HepG2 (cell line): ENCODE measurements around the gene CCDC88C. TPM values are rescaled to one million over a fixed set of nuclear protein-coding genes. Genes with fewer than 3 reads are reported as not detected.

Experiments used
- ATAC-seq: fragments of 200-7000 bp; cut with Tn5 transposase; 3 replicates; pipeline ENCODE4 v1.9.1; 2020; ENCODE audit warnings: mild to moderate bottlenecking, moderate library complexity
- BruUV-seq: library from RNA; stranded (reverse); fragments of 400-500 nt; replicated peaks from 2 replicates; lab custom pipeline; 2021; lab: Mats Ljungman, UMichigan
- CTCF ChIA-PET: fragments of 300-600 bp; formaldehyde crosslinking; extraction: SDS; loops from one replicate; lab custom pipeline; 2021; ENCODE audit warnings: low total read pairs, inconsistent platforms, low intra/inter-chr PET ratio; lab: Yijun Ruan, JAX
- POLR2A ChIA-PET: fragments of 350-600 bp; sonication (Branson Sonifier 250); formaldehyde crosslinking; loops from one replicate; lab custom pipeline; 2020; ENCODE audit warnings: antibody characterized with exemption, inconsistent platforms; lab: Yijun Ruan, JAX
- DNase-seq: peaks from one replicate; pipeline ENCODE4 v3.0.0-alpha.2; 2015; ENCODE audit warnings: low spot score
- FAIRE-seq: peaks from 3 replicates; lab custom pipeline; 2011; peaks lifted over from hg19 to GRCh38; lab: Jason Lieb, UNC
- H2AFZ ChIP-seq: one replicate; pipeline ENCODE4 v1.6.1; 2011; ENCODE audit warnings: low read length, inconsistent platforms
- H3K27ac ChIP-seq: fragments of 300-600 bp; 3 replicates; pipeline ENCODE4 v1.8.0; 2011; ENCODE audit warnings: mixed run types, mild to moderate bottlenecking, mixed read lengths, low read length, inconsistent platforms; ENCODE audit not compliant: insufficient read depth; ENCODE audit errors: extremely low read length
- H3K27me3 ChIP-seq, 2 experiments: fragments of 200-600 bp in 1 of 2; 2 replicates in 1 of 2; 3 replicates in 1 of 2; pipeline versions ENCODE4 v1.6.0 to v1.8.0; 2011; ENCODE audit warnings: low read length in 2 of 2, mild to moderate bottlenecking in 2 of 2, moderate library complexity in 2 of 2, inconsistent platforms in 1 of 2; ENCODE audit not compliant: insufficient read depth in 2 of 2, control insufficient read depth in 1 of 2
- H3K36me3 ChIP-seq, 2 experiments: fragments of 200-600 bp in 1 of 2; replicated peaks in 1 of 2; 2 replicates in 1 of 2; 3 replicates in 1 of 2; pipeline versions ENCODE4 v1.5.1 to v1.8.0; 2011; ENCODE audit warnings: low read length in 2 of 2, inconsistent platforms in 1 of 2; ENCODE audit not compliant: insufficient read depth in 2 of 2, control insufficient read depth in 1 of 2
- H3K4me1 ChIP-seq: 2 replicates; pipeline ENCODE4 v1.5.1; 2012; ENCODE audit warnings: low read length, inconsistent platforms; ENCODE audit not compliant: insufficient read depth
- H3K4me2 ChIP-seq: 2 replicates; pipeline ENCODE4 v1.6.0; 2011; ENCODE audit warnings: low read depth, low read length, inconsistent platforms
- H3K4me3 ChIP-seq, 3 experiments: fragments of 200-600 bp in 1 of 3; sonication (generic), shearing (Covaris generic) in 1 of 3; replicated peaks in 1 of 3; 2 replicates each; pipeline ENCODE4 v1.5.1; 2011 to 2016; ENCODE audit warnings: low read length in 3 of 3, inconsistent platforms in 2 of 3, low read depth in 2 of 3, mild to moderate bottlenecking in 2 of 3, control low read depth in 1 of 3, mixed read lengths in 1 of 3; ENCODE audit not compliant: insufficient read depth in 1 of 3
- H3K79me2 ChIP-seq: one replicate; pipeline ENCODE4 v1.6.1; 2011; ENCODE audit warnings: low read length, inconsistent platforms; ENCODE audit not compliant: insufficient read depth
- H3K9ac ChIP-seq: 2 replicates; pipeline ENCODE4 v1.6.0; 2011; ENCODE audit warnings: mild to moderate bottlenecking, low read depth, low read length, inconsistent platforms; ENCODE audit not compliant: insufficient read depth
- H3K9me3 ChIP-seq: 2 replicates; pipeline ENCODE4 v1.5.1; 2012; ENCODE audit warnings: mild to moderate bottlenecking, low read length
- H4K20me1 ChIP-seq: 2 replicates; pipeline ENCODE4 v1.6.0; 2011; ENCODE audit warnings: inconsistent platforms, mild to moderate bottlenecking, low read length, moderate library complexity; ENCODE audit not compliant: insufficient read depth
- ELK4 ChIP-seq: sonication (generic); formaldehyde crosslinking; IDR thresholded peaks from 2 replicates; pipeline ENCODE4 v1.9.0; 2021; ENCODE audit warnings: missing genetic modification reagents, borderline replicate concordance
- GZF1 ChIP-seq: sonication (generic); formaldehyde crosslinking; IDR thresholded peaks from 2 replicates; pipeline ENCODE4 v1.5.1; 2020; ENCODE audit warnings: mild to moderate bottlenecking, missing genetic modification reagents
- HNRNPK ChIP-seq: fragments of 200-400 bp; formaldehyde crosslinking; IDR thresholded peaks from 2 replicates; pipeline ENCODE4 v1.6.1; 2018; ENCODE audit warnings: low read length, low read depth, moderate library complexity, mild to moderate bottlenecking; ENCODE audit not compliant: poor library complexity, severe bottlenecking
- JUNB ChIP-seq: sonication (generic); formaldehyde crosslinking; IDR thresholded peaks from 2 replicates; pipeline ENCODE4 v1.8.0; 2022; ENCODE audit warnings: missing genetic modification reagents, mild to moderate bottlenecking, borderline replicate concordance
- KDM3A ChIP-seq: IDR thresholded peaks from 2 replicates; pipeline ENCODE4 v1.6.1; 2018; ENCODE audit warnings: low read depth, missing compliant biosample characterization
- MXD4 ChIP-seq: IDR thresholded peaks from 2 replicates; pipeline ENCODE4 v1.6.1; 2016; ENCODE audit warnings: mild to moderate bottlenecking, missing biosample characterization, missing genetic modification reagents
- NFATC3 ChIP-seq: sonication (generic); formaldehyde crosslinking; IDR thresholded peaks from 2 replicates; pipeline ENCODE4 v1.5.1; 2020; ENCODE audit warnings: mild to moderate bottlenecking, missing genetic modification reagents
- SAP130 ChIP-seq: IDR thresholded peaks from 2 replicates; pipeline ENCODE4 v1.6.1; 2016; ENCODE audit warnings: low read depth
- SP140L ChIP-seq: sonication (generic); formaldehyde crosslinking; IDR thresholded peaks from 2 replicates; pipeline ENCODE4 v1.4.0; 2020; ENCODE audit warnings: missing genetic modification reagents, borderline replicate concordance
- TEAD2 ChIP-seq: sonication (generic); formaldehyde crosslinking; IDR thresholded peaks from 2 replicates; pipeline ENCODE4 v1.9.0; 2021; ENCODE audit warnings: missing genetic modification reagents
- ZNF33A ChIP-seq: sonication (generic); formaldehyde crosslinking; IDR thresholded peaks from 2 replicates; pipeline ENCODE4 v1.5.1; 2020; ENCODE audit warnings: missing genetic modification reagents, mild to moderate bottlenecking, moderate library complexity, borderline replicate concordance
- ZNF383 ChIP-seq: sonication (generic); formaldehyde crosslinking; IDR thresholded peaks from 2 replicates; pipeline ENCODE4 v1.4.0; 2020; ENCODE audit warnings: missing genetic modification reagents, mild to moderate bottlenecking, borderline replicate concordance
- ZNF552 ChIP-seq: sonication (generic); formaldehyde crosslinking; IDR thresholded peaks from 2 replicates; pipeline ENCODE4 v1.9.0; 2022; ENCODE audit warnings: missing genetic modification reagents, mild to moderate bottlenecking, borderline replicate concordance
- ZNF562 ChIP-seq: sonication (generic); formaldehyde crosslinking; IDR thresholded peaks from 2 replicates; pipeline ENCODE4 v1.8.0; 2022; ENCODE audit warnings: missing genetic modification reagents, borderline replicate concordance
- ZZZ3 ChIP-seq: sonication (generic); formaldehyde crosslinking; IDR thresholded peaks from 2 replicates; pipeline ENCODE4 v1.4.0; 2020; ENCODE audit warnings: missing genetic modification reagents, mild to moderate bottlenecking, borderline replicate concordance
- WGBS: methylation state at CpG from one replicate; pipeline ENCODE4 v1.1.6; 2017; ENCODE audit warnings: low lambda C conversion rate; 5-methylcytosine and 5-hydroxymethylcytosine counted together
- in situ Hi-C: cut with HindIII; loops from 2 replicates; pipeline ENCODE4 v1.10.0; 2017; ENCODE audit warnings: low pct_unique_long_range_greater_than_20kb; ENCODE audit not compliant: extremely low pct_ligation_motif_present
- intact Hi-C: fragments of 100-400 bp; cut with micrococcal nuclease; formaldehyde crosslinking; loops from one replicate; pipeline ENCODE4 v1.10.0; 2022; ENCODE audit not compliant: unreplicated experiment
- polyA plus RNA-seq, 8 experiments: library from polyadenylated mRNA; depleted of rRNA in 3 of 8; stranded (reverse) in 7 of 8; unstranded in 1 of 8; fragments of >200 nt; fragmentation: Illumina TruSeq in 4 of 8; extraction: Trizol in 4 of 8; gene quantifications; 2 replicates each; pipeline versions ENCODE4 v1.2.1 to v1.2.3, GENCODE V29; 2011 to 2016; ENCODE audit warnings: low read depth in 4 of 8, missing spikeins in 1 of 8, mixed read lengths in 1 of 8; ENCODE audit not compliant: insufficient read depth in 1 of 8
- total RNA-seq, 5 experiments: library from RNA; depleted of rRNA; stranded (reverse); fragments of >200 nt; fragmentation: Illumina TruSeq; extraction: Trizol; gene quantifications; 2 replicates each; pipeline ENCODE4 v1.2.3, GENCODE V29; 2016; ENCODE audit warnings: low read depth in 1 of 5
- TF ChIP-seq, protein P1 (sequence below): sonication (generic); formaldehyde crosslinking; IDR thresholded peaks from 2 replicates; pipeline ENCODE4 v1.8.0; 2022; ENCODE audit warnings: missing genetic modification reagents, low read depth, mild to moderate bottlenecking, borderline replicate concordance
- TF ChIP-seq, protein P2 (sequence below): IDR thresholded peaks from 2 replicates; pipeline ENCODE4 v1.6.1; 2016; ENCODE audit warnings: missing compliant biosample characterization, missing genetic modification reagents, borderline replicate concordance

The CCDC88C gene
- total and polyA plus RNA-seq, 2 of the 13 experiments (the other 11 are each of a cell fraction or from before 2014, with no cell fraction given) = 3.6 to 11.7 TPM

DNA sequence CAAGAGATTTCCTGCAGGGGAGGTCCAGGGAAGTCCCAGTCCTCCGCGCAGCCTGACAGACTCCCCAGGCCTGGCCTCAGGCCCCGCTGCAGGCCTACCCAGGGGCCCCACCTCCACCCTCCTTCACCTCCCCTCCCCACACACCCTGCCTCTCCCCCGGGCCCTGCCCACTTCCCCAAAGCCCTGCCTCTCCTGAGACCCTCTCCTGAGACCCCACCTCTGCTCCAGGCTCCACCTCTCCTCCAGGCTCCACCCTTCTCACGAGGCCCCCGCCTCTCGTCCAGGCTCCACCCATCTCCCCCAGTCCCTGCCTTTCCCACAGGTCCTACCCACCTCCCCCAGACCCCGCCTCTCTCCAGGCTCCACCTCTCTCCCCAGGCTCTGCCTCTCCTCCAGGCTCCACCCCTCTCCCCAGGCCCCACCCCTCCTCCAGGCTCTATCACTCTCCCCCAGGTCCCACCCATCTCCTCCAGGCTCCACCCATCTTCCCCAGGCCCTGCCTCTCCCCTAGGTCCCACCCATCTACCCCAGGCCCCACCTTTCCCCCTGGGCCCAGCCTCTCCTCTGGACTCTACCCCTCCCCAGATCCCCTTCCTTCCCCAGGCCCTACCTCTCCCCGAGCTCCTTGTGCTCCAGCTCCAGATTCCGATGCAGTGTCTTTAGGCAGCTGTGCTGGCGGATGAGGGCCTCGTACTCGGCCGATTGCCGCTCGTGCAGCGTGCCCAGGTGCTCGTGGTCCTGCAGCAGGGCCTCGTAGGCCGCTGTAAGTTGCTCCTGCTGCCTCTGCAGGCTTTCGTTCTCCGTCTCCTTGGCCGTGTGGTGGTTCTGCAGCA lies 114.3 kb downstream of the CCDC88C start (continued):
- TF ChIP-seq TEAD2 (no peak), MXD4 (CRISPR knock-in tag) (no peak), ZZZ3 (CRISPR knock-in tag) (no peak), KDM3A (CRISPR knock-in tag) (no peak), JUNB (no peak)
- TF ChIP-seq, protein P1, sequence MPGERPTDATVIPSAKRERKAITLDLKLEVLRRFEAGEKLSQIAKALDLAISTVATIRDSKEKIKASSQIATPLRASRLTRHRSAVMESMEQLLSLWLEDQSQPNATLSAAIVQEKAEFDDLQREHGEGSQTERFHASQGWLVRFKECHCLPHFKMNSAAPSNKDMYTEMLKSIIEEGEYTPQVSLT = no peak

- no TSS peak for BruUV-seq
- CTCF ChIA-PET = no interaction called here
- TF ChIP-seq, protein P2, sequence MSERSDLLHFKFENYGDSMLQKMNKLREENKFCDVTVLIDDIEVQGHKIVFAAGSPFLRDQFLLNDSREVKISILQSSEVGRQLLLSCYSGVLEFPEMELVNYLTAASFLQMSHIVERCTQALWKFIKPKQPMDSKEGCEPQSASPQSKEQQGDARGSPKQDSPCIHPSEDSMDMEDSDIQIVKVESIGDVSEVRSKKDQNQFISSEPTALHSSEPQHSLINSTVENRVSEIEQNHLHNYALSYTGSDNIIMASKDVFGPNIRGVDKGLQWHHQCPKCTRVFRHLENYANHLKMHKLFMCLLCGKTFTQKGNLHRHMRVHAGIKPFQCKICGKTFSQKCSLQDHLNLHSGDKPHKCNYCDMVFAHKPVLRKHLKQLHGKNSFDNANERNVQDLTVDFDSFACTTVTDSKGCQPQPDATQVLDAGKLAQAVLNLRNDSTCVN (CRISPR knock-in tag) = no peak
- TF ChIP-seq ZNF562 (no peak), ELK4 (CRISPR knock-in tag) (no peak), ZNF383 (CRISPR knock-in tag) (no peak), ZNF33A (no peak), NFATC3 (CRISPR knock-in tag) (no peak), SAP130 (CRISPR knock-in tag) (no peak), SP140L (CRISPR knock-in tag) (no peak), GZF1 (CRISPR knock-in tag) (no peak), HNRNPK (no peak), ZNF552 (CRISPR knock-in tag) (no peak)
These were observed 115.2 kb downstream of the CCDC88C start for GRCh38 chr14:91302391-91302790.

More at GRCh38 chr14:91302391-91302790, 115.2 kb downstream of the CCDC88C start:
- intact Hi-C loops (no loop called here), in situ Hi-C loops (no loop called here)
- no peak overlapping the region for H3K27ac ChIP-seq
- no peak overlapping the region for H2AFZ ChIP-seq
- ATAC-seq (no peak), FAIRE-seq (no peak), DNase-seq (no peak)
- H3K27me3 ChIP-seq = no peaks in the 10 kb centered on the region
- H3K9ac ChIP-seq = no peak overlapping the region
- 96% methylated on average over 3 of the region's 3 CpGs for WGBS
- POLR2A ChIA-PET = no interaction called here
- no peaks in the 10 kb centered on the region for H4K20me1 ChIP-seq
- H3K4me1 ChIP-seq = no peaks in the 10 kb centered on the region
- peaks cover 16 to 60% of the 10 kb centered on the region in 2 experiments for H3K36me3 ChIP-seq
- no peaks in the 10 kb centered on the region for H3K9me3 ChIP-seq
- no peak overlapping the region for H3K4me2 ChIP-seq
- H3K4me3 ChIP-seq = no peak overlapping the region
- no peaks in the 10 kb centered on the region for H3K79me2 ChIP-seq
